GM19438 (cell line): ENCODE measurements around the gene SLC12A1.
A peak's percentile ranks its signal among the peaks of the same experiment; 100 is the strongest.

Experiments
- ATAC-seq: cut with Tn5 transposase; IDR thresholded peaks from one replicate; pipeline ENCODE4 v1.9.1; 2021; ENCODE audit warnings: low read depth; ENCODE audit not compliant: unreplicated experiment

Gene SLC12A1

DNA sequence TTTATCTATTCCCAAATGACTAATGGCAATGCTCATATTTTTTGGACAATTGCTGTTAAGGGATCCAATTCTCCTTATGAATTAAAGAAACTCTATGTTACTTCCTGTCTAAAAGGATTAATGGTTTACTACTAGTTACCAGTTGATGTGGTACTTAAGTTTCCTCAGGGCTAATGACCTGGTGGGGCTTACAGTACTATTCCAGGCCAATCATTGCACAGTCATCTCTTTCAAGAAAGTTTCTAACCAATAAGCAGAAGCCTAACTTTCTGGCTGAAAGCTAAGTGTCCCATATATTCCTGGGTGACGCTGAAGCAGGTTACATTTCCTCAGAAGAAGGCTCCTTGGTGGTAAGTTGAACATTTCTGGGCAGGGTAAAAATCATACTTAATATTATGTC, at the start of gene SLC12A1:
TSS of gene SLC12A1 (plus strand) at position 322 of the 400 bp plus-strand sequence. CDS start 1,418 bp downstream, outside the sequence.
- no peak for ATAC-seq

DNA sequence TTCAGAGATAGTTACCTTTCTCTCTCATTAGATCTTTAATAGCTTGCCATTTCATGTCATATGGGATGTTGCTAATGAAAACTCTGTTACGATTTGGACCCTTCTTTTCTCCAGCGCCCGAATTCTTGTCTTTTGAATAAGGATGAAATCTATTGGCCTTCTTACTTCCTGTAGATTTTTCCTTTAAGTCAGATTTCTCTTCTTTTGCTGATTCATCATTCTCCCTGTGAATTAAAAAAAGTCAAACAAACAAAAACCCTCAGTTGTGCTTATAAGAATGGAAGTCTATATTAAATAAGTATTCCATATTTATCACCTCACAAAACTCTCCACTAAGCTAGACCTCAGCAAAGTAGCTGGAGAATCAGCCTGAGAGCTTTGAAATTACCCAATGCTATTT, 37.5 kb upstream of the SLC12A1 start:
- ATAC-seq, result no peak

DNA sequence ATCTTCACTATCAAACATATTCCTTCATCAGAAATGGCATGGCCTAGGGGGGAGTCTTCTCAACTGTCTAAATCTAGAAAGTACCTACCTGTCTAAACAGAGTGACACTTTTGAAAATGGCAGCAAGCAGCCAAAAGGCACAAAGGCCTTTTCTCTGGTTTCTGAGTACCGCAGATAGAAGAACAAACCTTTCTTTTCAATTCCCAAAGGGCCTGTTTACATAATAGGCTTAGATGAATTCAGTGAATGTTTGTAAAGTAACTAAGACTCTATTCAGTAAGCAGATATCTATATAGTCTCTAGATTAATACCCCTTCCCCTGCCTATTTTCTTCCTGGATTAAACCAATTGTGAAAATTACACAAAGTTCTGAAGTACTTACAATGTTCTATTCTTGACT, 35.1 kb upstream of the SLC12A1 start:
- no peak for ATAC-seq

- ATAC-seq, result no peak
Measured at GRCh38 chr15:48175126-48175525, 31.0 kb upstream of the SLC12A1 start.

- ATAC-seq, result no peak
Measured at GRCh38 chr15:48176112-48176511, 30.0 kb upstream of the SLC12A1 start.

DNA sequence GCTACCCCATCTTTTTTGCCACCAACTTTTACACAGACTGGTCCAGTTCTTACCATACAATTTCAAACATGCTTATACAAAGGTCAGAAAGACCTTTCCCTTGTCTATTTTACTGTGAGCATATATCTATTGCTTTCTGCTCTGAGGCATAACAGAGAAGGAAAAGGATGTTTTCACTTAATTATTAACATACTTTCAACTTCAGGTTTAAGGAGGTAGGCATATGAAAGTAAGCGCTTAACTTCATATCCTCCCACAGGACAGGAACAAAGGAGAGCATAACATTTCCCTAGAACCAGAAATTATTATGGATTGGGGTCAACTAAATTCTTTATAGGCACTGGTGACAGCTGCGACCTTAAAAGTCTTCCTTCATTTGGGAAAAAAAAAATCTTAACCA, 29.1 kb upstream of the SLC12A1 start:
- ATAC-seq, result no peak

- peak; percentile 58 for ATAC-seq
Measured at GRCh38 chr15:48177383-48177765, 28.7 kb upstream of the SLC12A1 start.

GRCh38 chr15:48177766-48178647, 28.1 kb upstream of the SLC12A1 start, which contains the start of gene MYEF2:
Gene MYEF2, minus strand, starts transcription at chr15:48178295. Its CDS starts 58 bp downstream, at chr15:48178237.
- ATAC-seq, result peak; percentile 73

DNA sequence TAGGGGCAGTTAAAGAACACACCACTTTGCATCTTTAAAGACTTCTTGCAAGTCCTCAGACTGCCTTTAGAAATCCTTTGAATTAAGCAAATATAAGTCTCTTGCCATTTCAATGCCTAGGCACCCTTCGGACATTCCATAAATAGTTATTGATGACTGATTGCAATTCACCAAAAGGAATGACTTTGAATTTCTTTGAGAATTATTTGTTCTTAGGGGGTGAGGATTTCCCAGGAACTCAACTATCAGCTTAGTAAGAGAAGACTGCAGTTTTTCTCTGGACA, 27.5 kb upstream of the SLC12A1 start:
- no peak for ATAC-seq

DNA sequence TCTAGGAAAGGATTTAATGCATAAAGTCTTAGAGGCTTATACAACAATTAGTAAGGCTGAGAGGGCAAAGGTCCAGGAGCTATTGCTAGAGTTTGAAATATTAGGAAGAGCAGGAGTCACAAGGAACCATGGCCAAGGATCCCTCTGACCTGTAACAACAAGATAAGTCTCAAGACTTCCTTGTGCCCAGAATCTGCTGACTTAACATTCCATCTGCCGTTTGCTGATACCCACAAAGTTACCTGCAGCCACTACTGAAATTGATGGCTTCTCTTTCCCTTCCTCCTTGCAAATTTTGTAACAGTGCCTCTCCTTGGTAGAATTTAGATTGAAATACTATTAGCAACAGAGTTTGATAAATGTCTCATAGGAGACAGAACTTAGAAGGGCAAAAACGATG, 23.4 kb upstream of the SLC12A1 start:
- no peak for ATAC-seq

GRCh38 chr15:48185529-48185928, 20.6 kb upstream of the SLC12A1 start:
- ATAC-seq, result no peak

- no peak for ATAC-seq
Measured at GRCh38 chr15:48186271-48186670, 19.8 kb upstream of the SLC12A1 start.

GRCh38 chr15:48190932-48191573, 15.0 kb upstream of the SLC12A1 start:
- ATAC-seq, result no peak

GRCh38 chr15:48191574-48192225, 14.4 kb upstream of the SLC12A1 start, which contains the start of gene CTXN2:
Gene CTXN2, plus strand, starts transcription at chr15:48191665. Its CDS starts 9,636 bp downstream, at chr15:48201301.
- ATAC-seq, result no peak

DNA sequence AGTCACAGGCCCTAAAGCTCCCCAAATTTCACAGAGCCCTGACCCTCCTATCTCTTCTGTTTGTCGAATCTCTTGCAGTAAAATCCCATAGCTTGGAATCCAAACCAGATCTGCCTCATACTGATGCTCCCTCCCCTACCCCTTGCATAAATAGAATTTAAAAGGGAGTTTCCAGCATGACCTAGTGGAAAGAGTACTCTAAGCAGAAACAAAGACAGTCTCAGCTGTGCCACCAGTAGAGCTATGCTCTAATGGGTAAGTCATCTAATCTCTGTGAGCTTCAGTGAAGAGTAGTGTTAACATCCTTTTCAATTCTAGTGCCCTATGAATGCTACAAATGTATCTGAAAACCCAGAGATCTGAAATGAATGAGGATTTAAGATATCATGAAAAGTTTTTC, 4.0 kb upstream of the SLC12A1 start:
- no peak for ATAC-seq

- no peak for ATAC-seq
Measured at GRCh38 chr15:48221261-48221660, 15.2 kb downstream of the SLC12A1 start.

DNA sequence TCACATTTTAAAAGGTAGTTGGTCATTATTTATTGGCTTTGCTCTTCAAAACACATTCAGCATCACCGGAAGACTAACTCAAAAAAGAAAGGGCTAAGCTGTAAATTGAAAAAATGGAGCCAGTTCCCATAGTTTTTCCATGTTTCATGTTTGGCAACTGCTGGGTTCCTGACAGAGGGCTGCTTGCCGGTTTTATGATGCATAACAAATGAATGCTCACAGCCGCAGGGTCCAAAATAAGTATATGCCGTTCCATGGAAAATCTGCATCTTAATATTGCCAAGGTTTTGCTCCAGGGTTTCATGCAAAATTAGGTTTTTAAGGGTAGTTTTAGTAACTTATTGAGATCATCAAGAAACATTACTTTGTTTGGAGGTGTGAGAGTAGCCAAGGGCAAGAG, 15.8 kb downstream of the SLC12A1 start:
- no peak for ATAC-seq

- no peak for ATAC-seq
Measured at GRCh38 chr15:48222627-48223026, 16.5 kb downstream of the SLC12A1 start.

GRCh38 chr15:48225771-48226170, 19.7 kb downstream of the SLC12A1 start:
- no peak for ATAC-seq

DNA sequence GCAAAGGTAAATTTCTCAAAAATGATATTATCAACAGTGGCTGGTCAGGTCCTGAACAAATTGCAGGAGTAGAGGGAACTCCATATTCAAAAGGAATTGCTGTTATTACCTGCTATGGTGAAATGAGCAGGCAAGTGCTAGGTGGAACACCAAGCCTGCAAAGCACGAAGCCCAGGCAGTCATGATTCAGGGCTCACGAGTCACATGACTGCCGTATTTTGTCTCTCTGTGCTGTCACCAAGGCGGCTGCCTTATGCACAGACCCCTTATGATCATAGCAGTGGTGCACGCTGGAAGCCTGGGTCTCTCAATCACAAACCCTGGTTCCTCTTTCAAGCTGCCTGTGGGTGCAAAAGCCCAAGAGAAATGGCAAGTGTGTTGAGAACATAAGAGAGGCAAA, 24.4 kb downstream of the SLC12A1 start:
- ATAC-seq, result no peak

DNA sequence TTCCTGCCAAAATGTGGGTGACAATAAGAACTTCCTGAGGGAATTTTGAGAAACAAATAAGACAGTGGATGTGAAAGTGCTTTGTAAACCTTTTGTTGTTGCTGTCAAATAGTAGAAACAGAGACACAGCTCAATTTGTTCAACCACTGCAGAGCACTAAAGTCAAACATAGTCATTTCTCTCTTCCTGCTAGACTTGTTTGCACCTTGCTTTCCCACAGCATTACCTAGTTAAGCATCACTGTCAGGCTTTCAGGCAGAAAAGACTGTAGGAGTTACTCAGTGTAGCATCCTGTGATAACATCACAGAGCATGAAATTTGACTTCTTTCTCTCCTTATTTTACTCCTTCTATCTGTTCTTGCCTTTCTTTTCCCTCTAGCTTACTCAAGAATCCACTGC, 27.1 kb downstream of the SLC12A1 start:
- ATAC-seq, result no peak
